Stimulated activated CD8-positive, alpha-beta memory T cell treated with anti-CD3 and anti-CD28 coated beads, Interleukin-15, amount 100 ng/mL, for 1 hour (primary cell): Measurements from ENCODE around the gene DPP6.

ENCODE experiments used
- DNase-seq: peaks from one replicate; pipeline ENCODE4 v3.0.0-alpha.2; 2020; ENCODE audit warnings: low read depth

DPP6 gene

DNA sequence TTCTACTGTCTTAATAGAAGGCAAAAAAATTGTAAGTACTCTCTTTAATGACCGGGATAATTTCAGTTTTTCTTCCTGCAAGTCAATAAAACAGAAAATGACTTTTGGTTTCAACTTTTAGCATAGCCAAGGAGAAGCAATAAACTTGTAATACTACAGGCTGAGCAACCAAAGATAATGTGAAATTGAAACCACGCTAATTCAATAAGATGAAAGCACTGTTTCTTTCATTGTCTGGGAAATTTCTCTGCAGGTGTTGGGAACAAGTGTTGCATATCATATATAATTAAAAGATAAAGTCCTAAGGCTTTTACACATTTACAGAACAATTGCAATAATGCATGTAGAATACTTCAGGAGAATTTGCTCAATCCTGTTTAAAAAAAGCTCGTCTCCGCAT is 488.4 kb downstream of the DPP6 start:
- DNase-seq: no peak

DNA sequence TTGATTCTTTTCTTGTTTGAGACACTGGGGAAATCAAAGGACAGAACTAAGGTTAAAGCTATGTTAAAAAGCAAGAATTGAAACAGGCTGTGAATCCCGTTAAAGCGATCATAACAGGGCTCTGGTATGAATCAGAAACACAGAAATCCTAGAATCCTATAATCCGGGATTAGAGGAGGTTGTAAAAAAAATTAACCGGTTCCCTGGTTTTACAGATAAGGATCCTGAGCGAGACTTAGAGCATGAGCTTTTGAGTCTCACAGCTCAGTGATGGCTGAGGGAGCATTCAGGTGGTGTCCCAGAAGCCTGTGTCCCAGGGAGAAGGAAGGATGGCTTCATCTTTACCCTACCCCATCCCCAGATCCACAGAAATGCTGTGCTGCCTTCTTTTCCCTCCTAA is 489.4 kb downstream of the DPP6 start:
- no peak for DNase-seq

- no peak for DNase-seq
These were observed 494.9 kb downstream of the DPP6 start for GRCh38 chr7:154546946-154547587.

GRCh38 chr7:154553711-154554265 is 501.6 kb downstream of the DPP6 start:
- no peak for DNase-seq

- no peak for DNase-seq
These were observed 507.3 kb downstream of the DPP6 start for GRCh38 chr7:154559454-154559853.

DNA sequence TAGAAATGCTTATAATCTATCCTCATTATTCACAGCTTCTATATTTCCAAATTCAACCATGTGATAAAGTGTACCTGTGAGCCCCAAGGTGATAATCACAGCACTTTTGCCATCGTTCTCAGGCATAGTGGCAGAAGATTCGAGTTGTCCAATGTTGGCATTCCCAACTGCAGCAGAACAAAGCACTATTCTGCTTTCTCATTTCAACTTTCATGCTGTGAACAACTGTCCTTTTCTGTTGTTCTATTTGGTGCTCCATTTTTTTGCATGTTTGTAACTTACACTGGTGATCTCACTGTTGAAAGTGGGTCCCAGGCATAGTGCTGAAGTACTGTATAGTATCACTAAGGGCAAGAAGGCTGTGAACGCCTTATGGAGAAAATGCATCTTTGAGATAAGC is 512.5 kb downstream of the DPP6 start:
- DNase-seq: no peak

- no peak for DNase-seq
These were observed 514.7 kb downstream of the DPP6 start for GRCh38 chr7:154566877-154567276.

DNA sequence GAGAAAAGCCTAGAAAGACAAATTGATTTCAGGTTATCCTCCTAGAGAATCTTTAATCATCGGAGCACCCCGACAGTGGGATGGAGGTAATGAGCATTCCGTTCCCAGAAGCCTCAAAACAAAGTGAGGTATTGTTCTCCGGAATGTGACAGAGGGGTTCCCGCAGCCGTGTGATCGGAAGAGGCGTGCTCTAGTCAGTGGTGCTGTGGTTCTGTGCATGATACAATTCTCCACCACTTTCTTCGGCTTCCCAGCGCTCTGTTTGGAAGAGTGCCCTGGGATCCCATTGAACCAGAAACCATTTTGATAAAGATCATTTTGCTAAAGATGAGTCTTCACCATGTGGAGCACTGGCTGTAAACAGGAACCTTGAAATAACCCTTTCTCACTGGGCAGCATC is 516.1 kb downstream of the DPP6 start:
- DNase-seq: no peak

DNA sequence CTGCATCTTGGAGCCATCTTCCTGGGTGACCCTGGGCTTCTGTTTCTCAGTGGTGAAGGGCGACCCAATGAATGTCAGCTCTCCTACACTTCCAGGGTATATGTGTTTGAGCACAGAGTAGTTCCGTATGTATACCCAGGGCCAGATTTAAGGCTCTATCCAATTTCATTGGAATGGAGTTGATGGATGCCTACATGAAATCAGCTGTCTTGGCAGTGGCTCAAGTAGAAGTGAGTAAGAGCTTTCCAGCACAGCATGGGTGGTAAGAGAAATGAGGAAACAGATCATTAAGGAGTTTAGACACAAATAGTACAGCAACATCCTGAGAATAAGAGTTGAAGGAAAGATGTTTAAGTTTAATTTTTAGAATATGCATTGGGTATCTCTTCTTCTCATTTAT is 517.7 kb downstream of the DPP6 start:
- no peak for DNase-seq

DNA sequence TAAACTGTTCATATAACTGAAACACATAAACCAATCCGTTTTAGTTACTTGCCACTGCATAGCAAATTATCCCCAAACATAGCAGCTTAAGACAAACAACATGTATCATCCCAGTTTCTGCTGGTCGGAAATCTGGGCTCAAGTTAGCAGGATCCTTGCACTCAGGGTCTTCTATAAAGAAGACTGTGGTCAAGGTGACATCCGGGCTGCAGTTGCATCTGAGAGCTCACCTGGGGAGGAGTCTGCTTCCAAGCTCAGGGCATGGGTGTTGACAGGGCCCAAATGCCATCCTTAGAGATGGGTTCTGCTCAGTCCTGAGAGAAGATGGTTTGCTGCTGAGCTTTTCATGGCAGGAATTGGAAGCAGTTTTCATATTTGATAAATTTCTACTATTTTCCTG is 519.6 kb downstream of the DPP6 start:
- no peak for DNase-seq

DNA sequence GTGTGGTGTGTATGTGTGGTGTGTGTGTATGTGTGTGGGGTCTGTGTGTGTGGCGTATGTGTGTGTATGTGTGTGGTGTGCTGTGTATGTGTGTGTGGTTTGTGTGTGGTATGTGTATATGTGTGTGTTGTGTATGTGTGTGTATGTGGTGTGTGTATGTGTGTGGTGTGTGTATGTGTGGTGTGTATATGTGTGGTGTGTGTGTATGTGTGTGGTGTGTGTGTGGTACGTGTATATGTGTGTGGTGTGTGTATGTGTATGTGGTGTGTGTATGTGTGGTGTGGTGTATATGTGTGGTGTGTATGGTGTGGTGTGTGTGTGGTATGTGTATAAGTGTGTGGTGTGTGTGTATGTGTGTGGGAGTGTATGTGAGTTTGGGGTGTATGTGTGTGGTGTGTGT is 522.0 kb downstream of the DPP6 start:
- DNase-seq: no peak

DNA sequence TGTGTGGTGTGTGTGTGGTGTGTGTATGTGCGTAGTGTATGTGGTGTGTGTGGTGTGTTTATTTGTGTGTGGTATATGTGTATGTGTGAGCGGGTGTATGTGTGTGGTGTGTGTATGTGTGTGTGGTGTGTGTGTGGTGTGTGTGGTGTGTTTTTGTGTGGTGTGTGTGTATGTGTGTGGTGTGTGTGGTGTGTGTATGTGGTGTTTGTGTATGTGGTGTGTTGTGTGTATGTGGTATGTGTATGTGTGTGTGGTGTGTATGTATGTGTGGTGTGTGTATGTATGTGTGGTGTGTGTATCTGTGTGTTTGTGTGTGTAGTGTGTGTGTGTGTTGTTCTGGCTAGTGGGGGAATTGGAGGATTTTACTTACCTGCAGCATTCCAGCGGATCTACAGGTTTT is 523.3 kb downstream of the DPP6 start:
- DNase-seq: no peak

- no peak for DNase-seq
These were observed 524.4 kb downstream of the DPP6 start for GRCh38 chr7:154576604-154577003.

DNA sequence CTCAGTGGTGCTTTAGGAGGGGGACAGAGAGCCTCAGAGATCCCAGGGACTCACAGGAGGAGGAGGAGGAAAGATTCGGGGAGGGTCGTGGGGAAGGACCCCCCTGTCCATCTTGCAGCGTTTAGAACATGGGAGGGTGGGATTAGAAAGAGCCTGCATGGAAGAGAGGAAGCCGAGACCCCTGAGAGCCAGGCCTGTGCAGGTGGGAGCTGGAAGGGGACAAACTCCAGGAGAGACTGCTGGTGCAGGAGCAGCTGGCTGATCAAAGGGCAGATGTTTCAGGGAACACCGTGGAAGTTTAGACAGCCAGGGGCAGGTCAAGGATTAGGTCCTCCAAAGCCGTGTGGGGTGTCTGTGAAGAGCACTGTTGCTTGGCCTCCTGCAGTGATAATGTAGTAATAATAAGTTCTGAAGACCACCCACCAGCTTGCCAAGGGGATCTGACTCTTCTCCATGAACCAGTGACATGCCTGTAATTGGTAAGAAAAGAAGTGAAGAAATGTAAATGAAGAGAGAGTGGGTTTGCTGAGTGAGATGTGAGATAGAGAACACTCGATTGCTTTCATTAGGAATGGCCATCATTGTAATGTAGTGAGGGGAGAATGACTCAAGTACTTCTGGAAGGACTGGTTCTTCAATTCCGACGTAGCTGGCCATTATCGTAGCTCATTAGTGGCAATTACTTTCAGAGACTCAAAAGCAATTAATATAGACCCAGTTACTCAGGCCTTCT is 525.1 kb downstream of the DPP6 start:
- no peak for DNase-seq

- DNase-seq: no peak
These were observed 526.1 kb downstream of the DPP6 start for GRCh38 chr7:154578336-154578735.

DNA sequence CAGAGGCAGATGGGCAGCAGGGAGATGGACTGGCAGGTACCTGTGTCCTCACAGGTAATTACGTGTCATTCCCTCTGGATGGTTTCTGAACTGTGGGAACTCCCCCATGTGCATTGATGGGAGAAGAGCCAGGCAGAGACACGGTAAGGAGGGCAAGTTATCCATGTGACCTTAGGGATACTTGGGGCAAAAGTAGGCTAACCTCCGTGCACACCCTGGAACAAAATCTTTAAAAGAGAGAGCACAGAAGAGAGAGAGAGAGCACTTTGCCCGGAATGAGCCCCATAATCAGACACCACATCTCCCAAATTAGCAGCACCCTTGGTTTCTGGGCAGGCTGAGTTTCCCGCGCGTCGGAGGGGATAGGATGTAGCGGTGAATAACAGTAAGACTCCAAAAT is 527.5 kb downstream of the DPP6 start:
- no peak for DNase-seq

GRCh38 chr7:154581251-154581890 is 529.2 kb downstream of the DPP6 start:
- no peak for DNase-seq

DNA sequence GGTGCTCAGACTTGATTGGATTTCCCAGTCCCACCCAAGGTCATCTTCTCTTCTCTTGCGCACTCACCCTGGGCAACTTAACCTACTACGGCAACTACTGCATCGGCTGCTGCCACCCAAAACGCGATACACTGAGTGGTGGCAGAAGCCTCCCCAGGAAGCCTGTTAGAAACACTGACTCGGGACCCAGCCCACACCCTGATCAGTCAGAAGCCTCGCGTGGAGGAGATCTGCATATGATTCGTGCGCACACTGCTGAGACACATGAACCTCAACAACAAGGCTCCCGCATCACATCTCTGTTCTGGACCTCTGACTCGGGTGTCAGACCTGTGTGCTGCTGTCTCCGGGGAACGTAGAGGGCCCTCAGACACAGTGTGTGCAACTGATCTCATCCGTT is 531.3 kb downstream of the DPP6 start:
- DNase-seq: no peak

DNA sequence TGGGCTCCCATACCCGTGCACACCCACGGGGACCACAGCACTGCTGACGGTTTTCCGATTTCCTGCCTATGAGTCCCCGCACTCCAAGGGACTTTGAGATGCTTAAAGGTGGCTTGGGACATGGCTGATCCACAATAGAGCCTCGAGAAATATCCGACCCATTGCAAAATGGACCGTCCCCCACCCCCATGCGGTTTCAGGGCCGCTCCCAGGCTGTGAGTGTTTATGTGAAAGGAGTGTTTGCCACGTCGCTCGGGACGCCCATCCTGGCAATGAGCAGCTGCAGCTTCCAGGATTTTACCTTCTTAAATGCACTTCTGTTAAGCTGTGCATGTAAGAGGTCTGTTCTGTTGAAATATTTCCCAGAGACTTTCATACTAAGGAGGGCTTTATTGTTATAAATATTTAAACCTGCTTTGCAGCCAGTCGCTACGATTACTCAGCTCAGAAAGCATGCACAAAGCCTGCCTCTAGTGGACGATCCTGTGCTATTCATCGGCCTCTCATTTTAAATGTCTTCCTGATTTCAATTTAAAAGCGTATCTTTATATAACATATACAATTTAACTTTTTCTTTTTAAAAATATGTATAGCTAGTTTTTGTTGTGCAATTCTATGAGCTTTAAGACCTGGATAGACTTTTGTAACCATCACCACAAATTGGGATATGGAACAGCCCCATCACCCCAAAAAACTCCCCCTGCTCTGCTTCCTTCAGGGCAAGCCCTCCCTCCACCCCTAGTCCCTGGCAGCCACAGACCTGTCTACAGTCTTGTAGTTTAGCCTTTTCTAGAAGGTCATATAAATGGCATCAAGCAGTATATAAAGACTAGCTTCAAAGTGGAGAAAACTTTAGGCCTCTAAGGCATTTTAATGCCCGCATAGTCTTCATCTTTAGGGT is 532.4 kb downstream of the DPP6 start:
- no peak for DNase-seq

DNA sequence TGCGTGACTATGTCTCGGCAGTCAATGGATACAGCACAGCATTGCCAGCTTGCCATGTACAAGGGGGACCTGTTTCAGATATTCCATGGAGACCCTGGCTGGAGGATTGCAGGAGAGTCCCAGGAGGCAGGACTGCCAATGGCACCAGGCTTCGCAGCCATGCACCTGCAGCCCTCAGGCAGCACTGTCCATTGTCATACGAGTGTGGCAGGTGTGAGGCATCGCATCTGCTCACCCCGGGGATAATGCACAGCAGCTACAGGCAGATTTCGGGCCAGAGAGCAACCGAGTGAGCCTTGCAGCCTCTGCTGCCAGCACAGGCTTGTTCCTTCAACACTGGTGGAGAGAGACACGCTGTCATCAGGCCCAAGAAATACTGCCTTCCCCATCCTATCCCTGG is 535.6 kb downstream of the DPP6 start:
- DNase-seq: no peak

DNA sequence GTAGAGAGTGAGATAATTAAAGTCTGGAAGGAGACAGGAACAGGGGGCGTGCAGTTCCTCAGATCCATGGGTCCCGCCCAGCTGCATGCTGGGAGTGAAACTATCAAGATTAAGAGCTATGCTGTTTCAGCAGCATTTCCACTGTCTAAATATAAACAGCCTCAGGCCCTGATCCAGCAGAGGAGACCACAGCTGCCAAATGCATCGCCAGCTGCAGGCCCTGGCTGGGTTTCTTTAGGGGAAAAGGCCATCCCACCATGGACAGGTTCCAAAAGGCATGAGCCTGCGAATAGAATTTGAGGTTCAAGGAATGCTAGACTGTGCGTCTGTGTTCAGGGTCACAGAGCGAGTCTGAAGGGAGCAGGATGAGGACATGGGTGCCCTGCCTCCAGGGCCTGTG is 539.3 kb downstream of the DPP6 start:
- no peak for DNase-seq

- DNase-seq: no peak
These were observed 540.2 kb downstream of the DPP6 start for GRCh38 chr7:154592388-154592787.
